Measurements from ENCODE around the gene ITGB2.
A peak's percentile ranks its signal among the peaks of the same experiment; 100 is the strongest.
"Not testable (repeated sequence)": the region's sequence is repeated elsewhere in the genome, so short reads cannot be mapped to it uniquely, and the experiment has no call there.

Gene ITGB2

DNA sequence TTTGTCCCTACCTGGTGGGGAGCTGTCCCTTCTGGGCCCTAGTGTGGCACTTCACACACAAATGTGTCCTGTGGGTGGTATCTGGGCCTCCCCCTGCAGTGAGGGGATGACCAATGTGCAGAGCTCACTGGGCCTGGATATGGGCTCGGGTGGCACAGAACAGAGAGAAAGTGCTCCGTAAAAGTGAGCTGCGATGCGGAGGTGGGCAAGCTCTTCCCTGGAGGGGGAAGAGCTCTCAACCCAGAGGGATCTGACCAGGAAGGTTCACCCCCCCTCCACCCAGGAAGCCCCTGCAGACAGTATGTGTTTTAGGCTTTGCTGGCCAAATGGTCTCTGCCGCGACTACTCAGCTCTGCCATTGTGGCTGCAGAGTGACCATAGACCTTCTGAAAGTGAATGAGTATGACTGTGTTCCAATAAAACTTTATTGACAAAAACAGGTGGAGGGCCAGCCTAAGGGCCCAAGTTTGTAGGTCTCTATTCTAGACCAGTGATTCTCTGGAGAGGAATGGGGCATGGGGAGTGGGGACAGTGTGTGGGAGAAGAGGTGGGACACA, 8.6 kb upstream of the ITGB2 start:
- no peak overlapping the region for H3K4me3 ChIP-seq (ENCODE audit: low read depth, low read length)
- no peak for DNase-seq (ENCODE audit: low read depth)
- TF ChIP-seq POLR2A (IDR thresholded peaks at IDR 0.05; ENCODE audit: extremely low read depth, insufficient read length) (no peak), MYC (IDR thresholded peaks at IDR 0.05; ENCODE audit: low read depth, low read length) (no peak)
- TF ChIP-seq, protein P1, sequence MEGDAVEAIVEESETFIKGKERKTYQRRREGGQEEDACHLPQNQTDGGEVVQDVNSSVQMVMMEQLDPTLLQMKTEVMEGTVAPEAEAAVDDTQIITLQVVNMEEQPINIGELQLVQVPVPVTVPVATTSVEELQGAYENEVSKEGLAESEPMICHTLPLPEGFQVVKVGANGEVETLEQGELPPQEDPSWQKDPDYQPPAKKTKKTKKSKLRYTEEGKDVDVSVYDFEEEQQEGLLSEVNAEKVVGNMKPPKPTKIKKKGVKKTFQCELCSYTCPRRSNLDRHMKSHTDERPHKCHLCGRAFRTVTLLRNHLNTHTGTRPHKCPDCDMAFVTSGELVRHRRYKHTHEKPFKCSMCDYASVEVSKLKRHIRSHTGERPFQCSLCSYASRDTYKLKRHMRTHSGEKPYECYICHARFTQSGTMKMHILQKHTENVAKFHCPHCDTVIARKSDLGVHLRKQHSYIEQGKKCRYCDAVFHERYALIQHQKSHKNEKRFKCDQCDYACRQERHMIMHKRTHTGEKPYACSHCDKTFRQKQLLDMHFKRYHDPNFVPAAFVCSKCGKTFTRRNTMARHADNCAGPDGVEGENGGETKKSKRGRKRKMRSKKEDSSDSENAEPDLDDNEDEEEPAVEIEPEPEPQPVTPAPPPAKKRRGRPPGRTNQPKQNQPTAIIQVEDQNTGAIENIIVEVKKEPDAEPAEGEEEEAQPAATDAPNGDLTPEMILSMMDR (IDR thresholded peaks at IDR 0.05; ENCODE audit: low read depth, low read length) = no peak
- TF ChIP-seq, protein P2, sequence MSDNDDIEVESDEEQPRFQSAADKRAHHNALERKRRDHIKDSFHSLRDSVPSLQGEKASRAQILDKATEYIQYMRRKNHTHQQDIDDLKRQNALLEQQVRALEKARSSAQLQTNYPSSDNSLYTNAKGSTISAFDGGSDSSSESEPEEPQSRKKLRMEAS (IDR thresholded peaks at IDR 0.05; ENCODE audit: low read depth, low read length) = no peak

DNA sequence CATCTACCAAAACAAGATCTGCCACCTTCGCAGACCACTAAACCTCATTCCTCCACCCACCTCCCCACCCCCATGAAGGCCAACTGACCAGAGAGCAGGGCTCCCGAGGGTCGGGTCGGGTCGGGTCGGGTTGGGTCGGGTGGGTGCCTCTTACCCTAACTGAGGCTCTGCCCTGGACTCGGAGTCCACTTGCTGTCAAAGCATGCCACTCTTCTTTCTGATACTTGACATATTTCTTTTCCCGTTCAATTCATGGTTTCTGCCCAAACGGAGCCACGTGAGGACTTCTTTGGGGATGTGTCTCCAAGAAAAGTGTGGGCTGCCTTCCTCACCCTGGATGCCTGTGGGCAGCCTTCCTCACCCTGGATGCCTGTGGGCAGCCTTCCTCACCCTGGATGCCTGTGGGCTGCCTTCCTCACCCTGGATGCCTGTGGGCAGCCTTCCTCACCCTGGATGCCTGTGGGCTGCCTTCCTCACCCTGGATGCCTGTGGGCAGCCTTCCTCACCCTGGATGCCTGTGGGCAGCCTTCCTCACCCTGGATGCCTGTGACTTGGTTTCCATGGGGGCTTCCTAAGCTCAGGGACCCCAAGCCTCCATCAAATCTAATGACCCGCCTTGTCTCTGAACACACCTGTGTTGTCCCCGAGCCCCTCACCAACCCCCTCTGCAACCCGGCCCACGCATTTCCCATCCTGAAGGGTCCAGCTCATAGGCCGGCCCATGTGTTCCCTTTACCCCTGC, 8.0 kb upstream of the ITGB2 start:
- not testable (repeated sequence) for DNase-seq (ENCODE audit: low read depth)
- peak overlapping the region; percentile 23 for H3K4me3 ChIP-seq (ENCODE audit: low read depth, low read length)

DNA sequence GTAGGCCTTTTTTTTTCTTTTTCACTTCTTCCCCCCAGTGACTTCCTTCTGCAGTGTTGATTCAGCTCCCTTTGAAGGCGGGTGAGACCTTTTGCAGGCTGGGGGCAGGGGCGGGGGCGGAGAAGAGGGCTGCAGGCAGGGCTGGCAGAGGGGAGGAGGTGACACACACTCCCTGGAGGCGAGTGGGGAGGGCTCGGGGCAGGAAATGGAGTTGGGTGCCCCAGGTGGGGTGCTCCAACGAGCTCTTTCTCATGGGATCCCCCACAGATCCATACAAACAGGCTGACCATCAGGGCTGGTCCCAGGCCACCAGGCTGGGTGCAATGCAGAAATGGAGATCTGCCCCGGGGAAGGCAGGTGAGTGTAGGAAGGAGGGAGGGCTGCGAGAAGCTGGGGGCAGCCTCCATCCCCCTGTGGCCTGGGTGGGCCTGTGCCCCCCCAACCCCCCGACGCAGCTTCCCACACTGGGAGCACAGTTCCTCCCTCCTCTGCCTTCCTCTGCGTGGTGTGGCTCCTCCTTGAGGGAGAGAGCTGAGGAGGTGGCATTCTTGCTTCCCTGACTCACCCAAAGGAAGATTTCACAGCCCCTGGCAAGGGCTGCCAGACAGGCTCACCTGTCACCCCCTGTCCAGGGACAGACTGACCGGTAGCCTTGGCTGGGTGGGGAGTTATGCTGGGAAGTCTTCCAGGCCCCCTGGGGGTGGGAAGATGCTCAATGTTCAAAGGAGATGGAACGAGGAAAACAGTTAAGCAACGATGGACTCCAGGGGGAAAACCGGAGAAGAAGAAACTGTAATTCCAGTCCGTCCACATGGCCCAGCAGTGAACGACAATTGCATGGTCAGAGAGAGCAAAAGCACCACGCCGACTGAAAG, 7.1 kb upstream of the ITGB2 start:
- TF ChIP-seq MYC (IDR thresholded peaks at IDR 0.05; ENCODE audit: low read depth, low read length) (no peak), POLR2A (IDR thresholded peaks at IDR 0.05; ENCODE audit: extremely low read depth, insufficient read length) (no peak)
- TF ChIP-seq, protein P2 (IDR thresholded peaks at IDR 0.05; ENCODE audit: low read depth, low read length) = no peak
- TF ChIP-seq, protein P1 (IDR thresholded peaks at IDR 0.05; ENCODE audit: low read depth, low read length) = no peak
- DNase-seq (ENCODE audit: low read depth) = peak; percentile 96
- peak overlapping the region; percentile 23 for H3K4me3 ChIP-seq (ENCODE audit: low read depth, low read length)

DNA sequence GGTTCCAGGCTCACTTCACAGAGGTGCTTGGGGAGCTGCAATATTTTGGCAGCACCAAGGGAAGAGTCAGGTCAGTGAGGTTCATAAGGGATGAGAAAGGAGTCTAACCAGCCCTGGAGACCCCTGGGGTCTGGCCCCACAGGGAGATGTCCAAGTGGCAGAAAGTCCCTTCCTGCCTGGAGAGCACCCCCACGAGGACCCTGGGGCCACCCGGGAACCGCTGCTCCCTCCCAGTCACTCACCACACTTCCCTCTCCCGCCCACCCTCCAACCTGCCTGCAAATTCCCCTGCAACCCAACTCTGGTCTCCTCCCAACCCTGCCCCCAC, 6.5 kb upstream of the ITGB2 start:
- DNase-seq (ENCODE audit: low read depth) = no peak
- no peak overlapping the region for H3K4me3 ChIP-seq (ENCODE audit: low read depth, low read length)
- TF ChIP-seq, protein P1 (IDR thresholded peaks at IDR 0.05; ENCODE audit: low read depth, low read length) = no peak

DNA sequence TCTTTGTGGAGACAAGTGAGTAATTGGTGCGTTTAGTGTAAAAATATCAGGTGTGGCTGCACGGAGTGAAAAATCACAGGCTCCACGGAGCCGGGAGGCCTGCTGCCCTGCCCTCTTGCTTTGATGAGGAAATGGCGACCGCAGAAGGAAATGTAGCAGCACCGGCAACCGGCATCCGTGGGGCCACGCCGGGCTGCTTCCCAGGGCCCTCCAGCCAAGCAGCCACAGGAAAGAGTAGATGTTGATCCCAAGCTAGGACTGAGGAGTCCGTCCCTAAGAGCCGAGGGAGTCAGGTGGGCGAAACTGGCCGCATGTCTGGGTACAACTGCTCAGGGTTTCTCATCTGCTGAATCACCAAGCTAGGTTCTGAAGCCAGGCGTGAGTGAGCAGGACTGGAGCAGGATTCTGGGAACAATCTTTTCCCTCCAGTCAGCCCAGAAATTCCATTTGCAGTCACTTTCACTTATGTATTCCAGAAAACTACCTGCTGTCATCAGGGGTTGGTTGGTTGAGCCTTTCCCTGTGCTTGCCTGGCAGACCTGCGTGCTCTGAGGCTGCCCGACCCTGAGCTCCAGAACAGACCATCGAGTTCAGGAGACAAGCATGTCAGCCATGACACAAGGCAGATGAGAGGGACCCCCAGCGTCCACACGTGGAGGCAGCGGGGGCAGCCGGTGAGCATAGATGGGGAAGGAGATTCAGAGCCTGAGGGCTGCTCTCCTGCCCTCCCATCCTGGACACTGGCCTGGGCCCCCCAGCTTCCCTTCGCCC, 5.8 kb upstream of the ITGB2 start:
- DNase-seq (ENCODE audit: low read depth) = no peak
- no peak for TF ChIP-seq POLR2A (IDR thresholded peaks at IDR 0.05; ENCODE audit: extremely low read depth, insufficient read length)
- TF ChIP-seq, protein P2 (IDR thresholded peaks at IDR 0.05; ENCODE audit: low read depth, low read length) = no peak
- TF ChIP-seq, protein P1 (IDR thresholded peaks at IDR 0.05; ENCODE audit: low read depth, low read length) = no peak
- TF ChIP-seq MYC (IDR thresholded peaks at IDR 0.05; ENCODE audit: low read depth, low read length) = no peak
- H3K4me3 ChIP-seq (ENCODE audit: low read depth, low read length) = no peak overlapping the region

DNA sequence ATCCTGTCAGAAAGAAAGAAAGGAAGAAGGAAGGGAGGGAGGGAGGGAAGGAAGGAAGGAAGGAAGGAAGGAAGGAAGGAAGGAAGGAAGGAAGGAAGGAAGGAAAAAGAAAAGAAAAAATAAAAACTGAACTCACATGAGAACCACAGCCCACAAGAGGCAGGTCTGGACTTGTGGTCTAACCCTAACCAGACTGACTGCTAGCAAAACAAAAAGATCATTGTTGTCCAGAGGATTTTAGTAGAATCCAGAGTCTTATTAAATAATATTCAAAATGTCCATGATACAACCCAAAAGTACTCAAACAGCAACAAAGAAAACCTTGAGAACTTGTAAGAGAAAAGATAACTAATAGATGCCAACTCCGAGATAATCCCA, 4.7 kb upstream of the ITGB2 start:
- DNase-seq (ENCODE audit: low read depth) = no peak
- no peak overlapping the region for H3K4me3 ChIP-seq (ENCODE audit: low read depth, low read length)
- TF ChIP-seq, protein P2 (IDR thresholded peaks at IDR 0.05; ENCODE audit: low read depth, low read length) = no peak
- TF ChIP-seq, protein P1 (IDR thresholded peaks at IDR 0.05; ENCODE audit: low read depth, low read length) = no peak
- TF ChIP-seq MYC (IDR thresholded peaks at IDR 0.05; ENCODE audit: low read depth, low read length) (no peak), POLR2A (IDR thresholded peaks at IDR 0.05; ENCODE audit: extremely low read depth, insufficient read length) (no peak)

Measured in NB4 (cell line).